Pancreas (tissue), 10 donors: ENCODE data around the gene SPATS2. TPM values are rescaled to one million over a fixed set of nuclear protein-coding genes. Genes with fewer than 3 reads are reported as not detected.
A peak's percentile ranks its signal among the peaks of the same experiment; 100 is the strongest.

Source experiments
- ATAC-seq, 4 donors: fragments of 200-7000 bp; cut with Tn5 transposase; one replicate each; pipeline versions ENCODE4 v1.8.0 to v1.9.1; 2020; ENCODE audit warnings: mild to moderate bottlenecking in 4 of 4, moderate library complexity in 4 of 4
- DNase-seq, 6 donors: peaks; one replicate each; pipeline ENCODE4 v3.0.0-alpha.2; 2020
- FAIRE-seq: peaks from 2 replicates; lab custom pipeline; 2012; peaks lifted over from hg19 to GRCh38; lab: Jason Lieb, UNC
- H3K27ac ChIP-seq, 4 donors: fragments of 200-600 bp; sonication (generic); 1 replicate in 3 of 4; 2 replicates in 1 of 4; pipeline versions ENCODE4 v1.5.0 to v1.8.0; 2020
- H3K27me3 ChIP-seq, 4 donors: fragments of 200-600 bp; one replicate each; pipeline ENCODE4 v1.8.0; 2021
- H3K36me3 ChIP-seq, 3 donors: fragments of 200-600 bp; sonication (generic) in 1 of 3; one replicate each; pipeline versions ENCODE4 v1.5.0 to v1.8.0; 2020 to 2021
- H3K4me1 ChIP-seq, 3 donors: fragments of 200-600 bp; one replicate each; pipeline ENCODE4 v1.8.0; 2021
- H3K4me3 ChIP-seq, 4 donors: fragments of 200-600 bp; sonication (generic) in 2 of 4; one replicate each; pipeline versions ENCODE4 v1.5.0 to v1.8.0; 2020 to 2021
- H3K9me3 ChIP-seq, 4 donors: fragments of 200-600 bp; one replicate each; pipeline ENCODE4 v1.8.0; 2021
- CTCF ChIP-seq, 4 donors: fragments of 200-600 bp; sonication (generic) in 3 of 4; IDR thresholded peaks; one replicate each; pipeline versions ENCODE4 v1.5.0 to v1.8.0; 2021; ENCODE audit warnings: antibody characterized with exemption in 4 of 4
- WGBS, 2 donors: extraction: QIAGEN DNeasy Blood & Tissue Kit; methylation state at CpG; one replicate each; pipeline ENCODE4 v1.1.7; 2013; 5-methylcytosine and 5-hydroxymethylcytosine counted together
- intact Hi-C, 3 donors: fragments of 100-400 bp; cut with DNase I; formaldehyde crosslinking; loops; one replicate each; pipeline versions ENCODE4 v1.11.1 to v1.14.2; 2022
- polyA plus RNA-seq, 2 donors: library from polyadenylated mRNA; stranded (reverse); fragments of 200-250 nt; gene quantifications; one replicate each; pipeline ENCODE4 v1.2.3, GENCODE V29; 2013
- total RNA-seq, 6 donors: library from RNA; stranded (reverse); fragmentation: NEBNext Ultra II Directional in 4 of 6; extraction: Animal tissue kit (Norgen Biotek cat#: 25700) in 4 of 6; gene quantifications; one replicate each; pipeline versions ENCODE4 v1.2.1 to v1.2.4, GENCODE V29; 2021 to 2023
- donor health status: healthy with polysubstance abuse.
- donor health status: DM: no; HTN: no; CAD: no; lungs with moderate emphysema.
- donor health status: DM: no; HTN: no; CAD: no.
- donor health status: control.
- donor health status: control.
- donor health status: Bipolar disorder and iron deficiency.
- donor health status: DM: yes; HTN: yes; CAD: no.
- donor health status: DM: no; HTN: no; CAD: no.
- donor health status: DM: no; HTN: no; CAD: no.
- donor health status: DM: yes; HTN: yes; CAD: no.

The SPATS2 gene
- total and polyA plus RNA-seq, 8 donors: 7.2 to 12.5 (median 9.4) TPM

DNA sequence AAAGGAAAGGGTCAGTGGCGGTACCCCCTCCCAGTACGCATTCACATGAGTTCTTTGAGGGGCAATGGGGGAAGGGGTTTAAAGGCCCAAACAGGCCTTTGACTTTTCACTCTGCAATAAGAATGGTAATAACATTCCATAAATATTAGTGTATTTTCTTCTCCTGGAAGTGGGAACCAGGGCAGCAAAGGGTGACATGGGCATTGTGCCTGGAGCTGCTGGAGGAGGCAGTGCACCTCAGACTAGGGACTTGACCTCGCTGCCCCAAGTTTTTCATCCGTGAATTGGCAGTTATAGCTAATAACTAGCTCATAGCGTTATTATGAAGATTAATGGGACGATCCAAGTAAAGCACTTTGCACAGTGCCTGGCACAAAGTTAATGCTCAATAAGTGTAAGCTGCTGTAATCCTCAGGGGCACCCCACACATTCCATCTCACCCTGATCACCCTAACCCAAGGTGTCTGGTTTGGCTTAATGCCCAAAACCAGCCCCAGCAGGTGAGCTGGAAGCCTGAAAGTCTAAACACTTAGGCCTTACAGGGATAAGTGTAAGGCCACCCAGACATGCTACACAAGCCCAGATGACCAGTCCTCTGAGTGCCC lies 168.8 kb downstream of the SPATS2 start:
- DNase-seq: no peak
- ATAC-seq: no peak
- H3K27ac ChIP-seq: no peak overlapping the region
- no peak overlapping the region for H3K4me3 ChIP-seq
- intact Hi-C loops: no loop called here
- H3K4me1 ChIP-seq: peaks cover 0 to 8% (median 0%) of the 10 kb centered on the region in 3 donors
- no peak for FAIRE-seq
- H3K36me3 ChIP-seq: no peaks in the 10 kb centered on the region
- WGBS, 2 donors: 81 to 87% methylated on average over 6 of the region's 6 CpGs
- no peaks in the 10 kb centered on the region for H3K9me3 ChIP-seq
- no peak for TF ChIP-seq CTCF (IDR thresholded peaks at IDR 0.05)
- no peaks in the 10 kb centered on the region for H3K27me3 ChIP-seq

GRCh38 chr12:49536526-49537071 lies 169.3 kb downstream of the SPATS2 start:
- 52 to 63% methylated on average over 3 of the region's 3 CpGs for WGBS, 2 donors
- Histone ChIP-seq H3K4me1 (peaks cover 0 to 8% (median 0%) of the 10 kb centered on the region in 3 donors), H3K36me3 (no peaks in the 10 kb centered on the region), H3K9me3 (no peaks in the 10 kb centered on the region), H3K27me3 (no peaks in the 10 kb centered on the region), H3K4me3 (no peak overlapping the region), H3K27ac (no peak overlapping the region)
- no peak for TF ChIP-seq CTCF (IDR thresholded peaks at IDR 0.05)
- DNase-seq (no peak), FAIRE-seq (no peak), ATAC-seq (no peak)
- intact Hi-C loops: no loop called here

DNA sequence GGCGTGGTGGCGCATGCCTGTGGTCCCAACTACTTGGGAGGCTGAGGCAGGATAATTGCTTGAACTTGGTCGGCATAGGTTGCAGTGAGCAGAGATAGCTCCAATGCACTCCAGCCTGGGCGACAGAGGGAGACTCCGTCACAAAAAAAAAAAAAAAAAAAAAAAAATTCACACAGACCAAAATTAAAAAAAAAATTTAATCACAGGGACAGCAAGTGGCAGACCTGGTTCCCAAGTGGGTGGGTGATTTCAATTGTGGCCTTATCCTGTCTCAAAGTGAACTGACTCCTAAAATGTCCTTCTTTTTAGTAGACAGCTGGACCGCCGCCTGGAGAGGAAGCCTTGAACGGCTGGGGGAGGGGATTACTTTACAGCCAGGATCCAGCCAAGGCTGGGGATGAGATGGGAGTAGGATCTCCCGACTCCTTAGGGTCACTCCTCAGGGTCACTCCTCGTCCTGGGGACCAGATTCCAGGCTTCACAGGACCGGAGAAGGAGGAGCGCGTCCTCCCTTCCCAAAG lies 170.0 kb downstream of the SPATS2 start:
- TF ChIP-seq CTCF (IDR thresholded peaks at IDR 0.05): no peak
- FAIRE-seq: no peak
- Histone ChIP-seq H3K27ac (no peak overlapping the region), H3K27me3 (no peaks in the 10 kb centered on the region), H3K4me1 (peaks cover 0 to 8% (median 0%) of the 10 kb centered on the region in 3 donors), H3K9me3 (no peaks in the 10 kb centered on the region), H3K4me3 (peak overlapping the region in 2 of 4 donors; percentile 54 to 60), H3K36me3 (no peaks in the 10 kb centered on the region)
- ATAC-seq: peak in 2 of 4 donors; percentile 2 to 11
- intact Hi-C loops: no loop called here
- no peak for DNase-seq
- 29 to 33% methylated on average over 13 of the region's 13 CpGs for WGBS, 2 donors

- no peaks in the 10 kb centered on the region for H3K27me3 ChIP-seq
- no peak for TF ChIP-seq CTCF (IDR thresholded peaks at IDR 0.05)
- H3K9me3 ChIP-seq: no peaks in the 10 kb centered on the region
- H3K36me3 ChIP-seq: no peaks in the 10 kb centered on the region
- no peak overlapping the region for H3K27ac ChIP-seq
- peaks cover 0 to 8% (median 0%) of the 10 kb centered on the region in 3 donors for H3K4me1 ChIP-seq
- WGBS, 2 donors: 1% methylated on average over 61 of the region's 61 CpGs
- FAIRE-seq (no peak), DNase-seq (peak in 2 of 6 donors; percentile 65), ATAC-seq (peak; percentile 34 to 52 (median 45))
- intact Hi-C loops: no loop called here
- peak overlapping the region; percentile 33 to 60 (median 44) for H3K4me3 ChIP-seq
Observed at GRCh38 chr12:49537752-49538509, 170.7 kb downstream of the SPATS2 start.
